ENCODE measurements around the gene EPS8L2.
"Not testable (repeated sequence)": the region's sequence is repeated elsewhere in the genome, so short reads cannot be mapped to it uniquely, and the experiment has no call there.

EPS8L2 gene

GRCh38 chr11:688681-689080, 17.4 kb upstream of the EPS8L2 start:
- in situ Hi-C loops (cut with HindIII; ENCODE audit: low sequenced_read_pairs) = no loop called here

- in situ Hi-C loops (cut with HindIII; ENCODE audit: low sequenced_read_pairs) = no loop called here
Observed at GRCh38 chr11:689625-690024, 16.4 kb upstream of the EPS8L2 start.

- in situ Hi-C loops (cut with HindIII; ENCODE audit: low sequenced_read_pairs) = not testable (repeated sequence)
Observed at GRCh38 chr11:690244-690643, 15.8 kb upstream of the EPS8L2 start.

- in situ Hi-C loops (cut with HindIII; ENCODE audit: low sequenced_read_pairs) = no loop called here
Observed at GRCh38 chr11:690738-691633, 15.0 kb upstream of the EPS8L2 start.

DNA sequence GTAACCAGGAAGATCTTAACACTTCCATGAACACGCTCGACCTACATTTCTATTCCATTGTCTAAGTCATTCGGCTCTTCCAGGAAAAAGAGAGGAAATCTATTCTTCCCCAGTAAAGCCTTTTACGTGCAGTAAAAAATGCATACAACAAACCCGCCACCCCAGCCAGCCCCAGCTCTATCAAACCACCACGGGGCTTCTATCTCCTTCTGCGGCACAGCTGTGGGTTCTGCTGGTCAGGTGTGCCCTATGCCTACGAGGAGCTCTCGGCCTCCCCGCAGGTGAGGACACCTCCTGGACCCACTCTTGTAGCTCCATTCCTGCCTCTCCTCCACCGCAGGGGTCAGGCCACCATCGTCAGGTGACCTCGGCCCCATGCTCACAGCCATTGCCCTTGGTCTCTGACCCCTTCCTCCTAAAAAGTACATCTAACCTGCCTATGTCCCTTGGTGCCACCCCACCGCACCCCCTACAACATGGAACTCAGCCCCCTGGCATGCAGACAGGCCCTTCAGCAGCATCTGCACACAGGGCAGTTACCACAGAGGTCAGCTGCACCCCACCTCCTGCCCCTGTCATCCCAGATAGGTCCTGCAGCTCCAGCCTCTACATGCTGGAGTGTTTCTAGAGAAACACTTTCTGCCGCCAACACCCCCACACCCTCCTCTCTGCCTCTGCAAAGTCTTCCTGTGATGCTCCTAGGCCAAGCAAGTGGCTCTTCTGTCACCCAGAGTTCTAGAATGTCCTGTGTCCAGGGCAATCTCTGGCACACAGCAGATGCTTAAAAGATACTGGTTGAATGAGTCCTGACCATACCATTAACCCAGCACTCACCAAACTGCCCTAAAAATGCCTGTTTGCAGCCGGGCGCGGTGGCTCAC, 14.1 kb upstream of the EPS8L2 start:
- in situ Hi-C loops (cut with HindIII; ENCODE audit: low sequenced_read_pairs) = no loop called here

GRCh38 chr11:692824-693414, 13.1 kb upstream of the EPS8L2 start:
- in situ Hi-C loops (cut with HindIII; ENCODE audit: low sequenced_read_pairs) = no loop called here

- in situ Hi-C loops (cut with HindIII; ENCODE audit: low sequenced_read_pairs) = no loop called here
Observed at GRCh38 chr11:693415-693831, 12.6 kb upstream of the EPS8L2 start.

DNA sequence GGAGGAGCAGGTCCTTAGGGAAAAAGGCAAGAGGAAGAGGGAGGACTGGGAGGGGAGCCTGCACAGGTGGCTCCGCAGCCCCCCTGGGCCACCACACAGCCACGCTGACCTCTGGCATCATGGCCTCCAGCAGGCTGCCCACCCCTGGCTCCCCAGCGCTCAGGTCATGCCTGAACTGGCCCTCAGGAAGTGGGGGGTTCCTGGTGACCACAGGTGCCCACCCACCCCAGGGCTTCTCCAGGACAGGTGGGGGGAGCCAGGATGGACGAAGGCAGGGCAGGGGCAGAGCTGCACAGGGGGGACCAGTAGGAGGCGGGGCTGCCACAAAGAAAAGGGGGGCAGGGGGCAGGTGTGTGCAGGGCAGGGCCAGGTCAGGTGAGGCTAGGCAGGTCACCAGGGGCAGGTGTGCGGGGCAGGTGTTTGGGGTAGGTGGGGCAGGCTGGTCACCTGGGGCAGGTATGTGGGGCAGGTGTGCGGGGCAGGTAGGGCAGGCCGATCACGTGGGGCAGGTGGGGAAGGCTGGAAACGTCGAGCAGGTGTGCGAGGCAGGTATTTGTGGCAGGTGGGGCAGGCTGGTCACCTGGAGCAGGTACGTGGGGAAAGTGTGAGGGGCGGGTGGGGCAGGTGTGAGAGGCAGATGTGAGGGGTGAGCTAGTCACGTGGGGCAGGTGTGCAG, 12.0 kb upstream of the EPS8L2 start:
- in situ Hi-C loops (cut with HindIII; ENCODE audit: low sequenced_read_pairs) = no loop called here

- in situ Hi-C loops (cut with HindIII; ENCODE audit: low sequenced_read_pairs) = no loop called here
Observed at GRCh38 chr11:694563-695287, 11.3 kb upstream of the EPS8L2 start, which contains the start of gene DEAF1. Gene DEAF1, minus strand, starts transcription at chr11:695222. Its CDS starts 175 bp downstream, at chr11:695047.

GRCh38 chr11:695288-695537, 10.8 kb upstream of the EPS8L2 start:
- in situ Hi-C loops (cut with HindIII; ENCODE audit: low sequenced_read_pairs) = no loop called here

DNA sequence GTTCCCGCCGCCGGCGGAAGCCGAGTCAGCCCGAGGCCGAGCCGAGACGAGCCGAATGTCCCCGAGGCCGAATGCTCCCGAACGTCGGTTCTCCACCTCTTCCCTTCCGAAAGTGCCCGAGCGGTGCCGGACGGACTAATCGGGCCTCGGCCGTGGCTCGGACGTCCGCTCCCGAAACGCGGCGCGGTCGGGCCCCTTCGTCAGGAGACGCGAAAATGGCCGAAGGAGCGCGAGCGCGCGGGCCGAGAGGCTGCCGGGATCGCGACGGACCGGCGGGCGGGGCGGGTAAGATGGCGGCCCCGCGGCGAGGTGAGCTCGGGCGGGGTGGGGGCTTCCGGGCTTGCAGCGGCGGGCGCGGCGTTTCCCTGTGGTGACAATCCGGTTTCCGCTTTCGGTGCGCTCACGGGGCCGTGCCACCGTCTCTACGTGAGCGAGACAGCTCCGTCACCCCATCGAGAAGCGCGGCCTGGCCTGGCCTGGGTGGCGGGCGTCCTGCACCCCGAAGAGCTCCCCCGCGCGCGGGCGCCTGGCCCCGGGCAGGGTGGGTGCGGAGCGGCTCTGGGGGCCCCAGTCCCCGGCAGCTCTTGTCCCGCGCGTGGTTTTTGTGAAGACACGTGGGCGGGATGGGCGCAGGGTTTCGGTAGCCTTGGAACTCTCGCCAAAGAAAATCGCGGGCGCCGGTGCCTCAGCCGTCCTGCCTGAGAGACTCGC, 10.3 kb upstream of the EPS8L2 start, which contains the start of gene TMEM80:
Gene TMEM80 (plus strand): TSS at position 279 of the 711 bp plus-strand sequence. CDS start 12 bp downstream, at position 291.
- in situ Hi-C loops (cut with HindIII; ENCODE audit: low sequenced_read_pairs) = no loop called here

GRCh38 chr11:696955-697491, 9.0 kb upstream of the EPS8L2 start:
- in situ Hi-C loops (cut with HindIII; ENCODE audit: low sequenced_read_pairs) = no loop called here

DNA sequence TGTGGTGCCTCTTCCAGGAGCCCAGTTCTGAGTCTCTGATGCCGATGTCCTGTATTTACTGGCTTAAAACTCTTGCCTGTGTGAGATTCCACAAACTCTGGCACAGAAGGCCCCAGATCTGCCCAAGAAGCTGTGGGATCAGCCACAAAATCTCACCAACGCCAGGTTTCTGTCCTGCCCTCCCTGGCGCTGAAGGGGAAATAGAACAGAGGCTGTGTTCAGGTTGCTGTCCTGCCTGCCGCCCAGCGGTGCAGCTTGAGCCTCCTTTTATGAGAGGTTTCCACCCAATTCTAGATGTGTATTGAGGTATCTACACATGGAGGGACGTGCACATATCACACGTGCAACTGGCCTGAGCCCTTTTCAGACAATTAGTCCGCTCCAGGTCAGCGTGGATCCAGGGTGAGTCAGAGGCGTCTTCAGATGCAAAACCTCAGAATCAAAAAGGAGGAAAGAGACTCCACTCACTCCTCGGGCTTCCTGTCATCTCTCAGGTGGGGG, 8.2 kb upstream of the EPS8L2 start:
- in situ Hi-C loops (cut with HindIII; ENCODE audit: low sequenced_read_pairs) = no loop called here

DNA sequence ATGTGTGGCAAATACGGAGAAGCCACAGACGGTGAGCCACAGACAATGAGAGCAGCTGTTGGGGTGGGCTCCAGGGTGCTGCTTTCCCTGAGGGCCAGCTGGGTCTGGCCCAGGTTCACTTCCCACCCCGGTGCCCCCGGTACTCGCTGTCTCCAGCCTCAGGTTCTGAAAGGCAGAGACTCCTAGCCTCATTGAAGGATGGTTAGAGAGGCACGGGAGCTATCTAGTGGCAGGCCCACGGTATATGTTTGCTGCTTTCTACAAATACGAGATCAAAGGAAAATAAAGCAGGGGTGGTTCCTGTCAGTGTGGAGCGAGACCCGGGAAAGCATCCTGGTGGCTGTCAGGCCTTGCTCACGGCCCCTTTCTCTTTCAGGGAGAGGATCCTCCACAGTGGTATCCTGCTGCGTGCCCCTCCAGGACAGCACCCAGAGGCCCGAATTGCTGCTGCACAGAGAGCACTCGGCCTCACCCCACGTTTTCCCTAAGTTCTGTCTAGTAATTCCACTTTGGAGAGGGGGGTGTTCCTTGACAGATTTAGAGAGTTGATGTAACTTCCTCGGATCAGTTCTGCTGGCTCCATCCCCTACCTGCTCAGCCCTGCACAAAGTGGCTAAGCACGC, 7.4 kb upstream of the EPS8L2 start:
- in situ Hi-C loops (cut with HindIII; ENCODE audit: low sequenced_read_pairs) = no loop called here

DNA sequence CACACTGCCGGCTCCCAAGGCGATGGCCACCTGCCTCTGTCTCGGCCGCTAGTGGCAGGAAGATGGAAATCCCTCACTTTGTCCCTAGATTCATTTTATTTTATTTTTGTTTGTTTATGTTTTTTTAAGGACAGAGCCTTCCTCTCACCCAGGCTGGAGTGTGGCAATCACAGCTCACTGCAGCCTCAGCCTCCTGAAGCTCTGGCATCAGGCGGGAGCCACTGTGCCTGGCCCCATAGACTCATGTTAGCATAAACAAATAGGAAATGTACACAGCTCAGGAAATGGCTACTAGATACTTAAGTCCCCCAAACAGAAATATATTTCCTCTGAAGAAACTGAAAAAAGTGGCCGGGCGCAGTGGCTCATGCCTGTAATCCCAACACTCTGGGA, 6.9 kb upstream of the EPS8L2 start:
- in situ Hi-C loops (cut with HindIII; ENCODE audit: low sequenced_read_pairs) = no loop called here

DNA sequence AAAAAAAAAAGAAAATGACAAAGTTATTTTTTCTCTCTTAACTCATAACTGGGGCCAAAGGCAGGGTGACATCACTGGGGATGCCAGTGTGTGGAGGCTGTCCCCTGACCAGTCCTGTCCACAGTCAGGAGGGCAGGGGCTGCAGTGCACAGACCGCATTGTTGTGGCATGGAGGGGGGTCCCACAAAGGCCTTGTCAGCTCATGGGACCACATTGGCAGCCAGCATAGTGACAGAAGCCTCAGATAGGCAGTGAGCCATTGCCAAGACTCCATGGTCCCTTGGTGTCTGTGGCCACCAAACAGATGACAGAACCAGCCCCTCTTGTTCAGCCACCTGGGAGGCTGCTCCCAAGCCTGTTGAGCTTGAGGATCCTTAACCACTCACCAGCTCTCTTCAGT, 6.3 kb upstream of the EPS8L2 start:
- in situ Hi-C loops (cut with HindIII; ENCODE audit: low sequenced_read_pairs) = no loop called here

DNA sequence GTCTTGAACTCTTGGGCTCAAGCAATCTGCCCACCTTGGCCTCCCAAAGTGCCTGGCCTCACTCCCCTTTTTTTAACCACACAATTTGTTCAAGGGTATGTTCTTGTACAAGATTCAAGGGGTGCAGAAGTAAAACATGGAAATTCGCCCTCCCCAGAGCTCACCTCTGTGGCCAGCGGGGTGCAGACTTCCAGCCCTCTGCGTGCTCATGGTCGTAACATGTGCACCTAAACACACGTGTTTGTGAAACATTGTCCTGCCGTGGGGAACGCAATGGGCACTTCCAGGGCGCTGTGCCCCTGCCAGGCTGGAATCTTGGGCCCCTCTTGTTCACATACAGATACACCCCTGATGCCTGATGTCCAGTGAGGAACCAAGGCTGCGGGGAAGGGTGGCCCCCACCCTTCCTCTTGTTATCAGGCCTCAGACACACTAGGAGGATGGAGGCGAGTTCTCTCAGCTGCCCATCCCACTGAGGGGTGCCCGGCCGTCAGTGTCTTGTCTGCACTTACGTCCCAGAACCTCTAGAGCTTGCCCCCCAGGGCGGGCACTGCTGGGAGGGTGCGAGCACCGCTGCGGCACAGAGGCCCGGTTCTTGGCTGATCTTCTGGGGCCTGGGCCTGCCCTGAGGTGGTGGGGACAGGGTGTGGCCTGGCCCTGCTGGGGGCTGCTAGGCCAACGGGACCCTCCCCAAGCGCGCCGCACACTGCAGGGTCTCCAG, 4.1 kb upstream of the EPS8L2 start:
- in situ Hi-C loops (cut with HindIII; ENCODE audit: low sequenced_read_pairs) = no loop called here

All from endothelial cell of hepatic sinusoid (primary cell).